ENCODE data around the gene SSX2IP. TPM values are rescaled to one million over a fixed set of nuclear protein-coding genes. Genes with fewer than 3 reads are reported as not detected.

SSX2IP gene
- total and polyA plus RNA-seq, 2 experiments from 2014 or later = 26.5 to 38.0 TPM

GRCh38 chr1:84672080-84672854 lies 18.0 kb downstream of the SSX2IP start:
- no peaks in the 10 kb centered on the region for H4K20me1 ChIP-seq (ENCODE audit: insufficient read depth, poor library complexity, severe bottlenecking)
- no peaks in the 10 kb centered on the region for H3K9me2 ChIP-seq (replicated peaks; ENCODE audit: insufficient read depth)
- no peaks in the 10 kb centered on the region for H3K27me3 ChIP-seq
- H3K4me3 ChIP-seq = no peak overlapping the region
- H3K27ac ChIP-seq = no peak overlapping the region
- peaks cover 8% of the 10 kb centered on the region for H3K4me1 ChIP-seq (ENCODE audit: insufficient read depth)
- no peak for DNase-seq (ENCODE audit: low spot score)
- 77% methylated on average over 3 of the region's 3 CpGs for WGBS (ENCODE audit: low lambda C conversion rate, missing lambda C conversion rate)
- TF ChIP-seq EZH2phosphoT487 (IDR thresholded peaks at IDR 0.05; ENCODE audit: low read depth, severe bottlenecking, unreplicated experiment) (no peak), CTCF (IDR thresholded peaks at IDR 0.05; ENCODE audit: poor library complexity) (no peak), EZH2 (IDR thresholded peaks at IDR 0.05; ENCODE audit: borderline replicate concordance) (no peak)
- H3K9me3 ChIP-seq (ENCODE audit: low read depth) = no peaks in the 10 kb centered on the region
- H3K36me3 ChIP-seq (replicated peaks; ENCODE audit: insufficient read depth, low read depth) = no peaks in the 10 kb centered on the region
- no peak overlapping the region for H3K4me2 ChIP-seq
- no peak overlapping the region for H2AFZ ChIP-seq
- peaks cover 76% of the 10 kb centered on the region for H3K79me2 ChIP-seq

GRCh38 chr1:84669831-84670230 lies 20.4 kb downstream of the SSX2IP start:
- H3K4me3 ChIP-seq = no peak overlapping the region
- whole genome bisulfite sequencing (ENCODE audit: low lambda C conversion rate, missing lambda C conversion rate) = 94% methylated on average over 2 of the region's 2 CpGs

GRCh38 chr1:84668185-84668584 lies 22.1 kb downstream of the SSX2IP start:
- H3K27ac ChIP-seq = no peak overlapping the region
- H3K4me1 ChIP-seq (ENCODE audit: insufficient read depth) = no peaks in the 10 kb centered on the region
- H3K4me2 ChIP-seq = no peak overlapping the region
- H3K36me3 ChIP-seq (replicated peaks; ENCODE audit: insufficient read depth, low read depth) = no peaks in the 10 kb centered on the region
- H2AFZ ChIP-seq = no peak overlapping the region
- H3K79me2 ChIP-seq = peaks cover 41% of the 10 kb centered on the region
- H4K20me1 ChIP-seq (ENCODE audit: insufficient read depth, poor library complexity, severe bottlenecking) = no peaks in the 10 kb centered on the region
- TF ChIP-seq CTCF (IDR thresholded peaks at IDR 0.05; ENCODE audit: poor library complexity) (no peak), EZH2phosphoT487 (IDR thresholded peaks at IDR 0.05; ENCODE audit: low read depth, severe bottlenecking, unreplicated experiment) (no peak), EZH2 (IDR thresholded peaks at IDR 0.05; ENCODE audit: borderline replicate concordance) (no peak)
- no peak for DNase-seq (ENCODE audit: low spot score)
- no peak overlapping the region for H3K4me3 ChIP-seq
- no peaks in the 10 kb centered on the region for H3K9me2 ChIP-seq (replicated peaks; ENCODE audit: insufficient read depth)
- 100% methylated on average over 1 of the region's 1 CpG for WGBS (ENCODE audit: low lambda C conversion rate, missing lambda C conversion rate)
- no peaks in the 10 kb centered on the region for H3K27me3 ChIP-seq
- no peaks in the 10 kb centered on the region for H3K9me3 ChIP-seq (ENCODE audit: low read depth)

More at GRCh38 chr1:84669831-84670230, 20.4 kb downstream of the SSX2IP start:
- H3K4me1 ChIP-seq (ENCODE audit: insufficient read depth) = peaks cover 7% of the 10 kb centered on the region
- H3K27me3 ChIP-seq = no peaks in the 10 kb centered on the region
- H3K9me3 ChIP-seq (ENCODE audit: low read depth) = no peaks in the 10 kb centered on the region
- H3K9me2 ChIP-seq (replicated peaks; ENCODE audit: insufficient read depth) = no peaks in the 10 kb centered on the region
- H3K4me2 ChIP-seq = no peak overlapping the region
- H4K20me1 ChIP-seq (ENCODE audit: insufficient read depth, poor library complexity, severe bottlenecking) = no peaks in the 10 kb centered on the region
- no peak for TF ChIP-seq EZH2phosphoT487 (IDR thresholded peaks at IDR 0.05; ENCODE audit: low read depth, severe bottlenecking, unreplicated experiment)
- peaks cover 55% of the 10 kb centered on the region for H3K79me2 ChIP-seq
- DNase-seq (ENCODE audit: low spot score) = no peak
- no peak overlapping the region for H2AFZ ChIP-seq
- H3K27ac ChIP-seq = no peak overlapping the region
- no peaks in the 10 kb centered on the region for H3K36me3 ChIP-seq (replicated peaks; ENCODE audit: insufficient read depth, low read depth)

GRCh38 chr1:84665703-84666317 lies 24.5 kb downstream of the SSX2IP start:
- DNase-seq (ENCODE audit: low spot score) = no peak
- Histone ChIP-seq H3K4me2 (no peak overlapping the region), H3K4me3 (no peak overlapping the region), H3K27ac (no peak overlapping the region), H3K79me2 (peaks cover 17% of the 10 kb centered on the region), H3K36me3 (replicated peaks; ENCODE audit: insufficient read depth, low read depth) (no peaks in the 10 kb centered on the region), H4K20me1 (ENCODE audit: insufficient read depth, poor library complexity, severe bottlenecking) (no peaks in the 10 kb centered on the region), H3K9me3 (ENCODE audit: low read depth) (no peaks in the 10 kb centered on the region), H3K27me3 (no peaks in the 10 kb centered on the region), H3K9me2 (replicated peaks; ENCODE audit: insufficient read depth) (no peaks in the 10 kb centered on the region), H2AFZ (no peak overlapping the region), H3K4me1 (ENCODE audit: insufficient read depth) (no peaks in the 10 kb centered on the region)
- WGBS (ENCODE audit: low lambda C conversion rate, missing lambda C conversion rate) = 87% methylated on average over 3 of the region's 3 CpGs
- no peak for TF ChIP-seq EZH2phosphoT487 (IDR thresholded peaks at IDR 0.05; ENCODE audit: low read depth, severe bottlenecking, unreplicated experiment)
- no peak for TF ChIP-seq EZH2 (IDR thresholded peaks at IDR 0.05; ENCODE audit: borderline replicate concordance)
- no peak for TF ChIP-seq CTCF (IDR thresholded peaks at IDR 0.05; ENCODE audit: poor library complexity)

All from hepatocyte (in vitro differentiated cells).